Esophagus (tissue), 2 donors: ENCODE results near the gene PCNP. TPM values are rescaled to one million over a fixed set of nuclear protein-coding genes. Genes with fewer than 3 reads are reported as not detected.
"Not testable (repeated sequence)": the region's sequence is repeated elsewhere in the genome, so short reads cannot be mapped to it uniquely, and the experiment has no call there.

Source experiments
- H3K27ac ChIP-seq, 2 donors: one replicate each; pipeline ENCODE4 v1.5.1; 2013; ENCODE audit warnings: low read depth in 2 of 2, mild to moderate bottlenecking in 2 of 2, inconsistent platforms in 1 of 2, low read length in 1 of 2, moderate library complexity in 1 of 2
- H3K27me3 ChIP-seq, 2 donors: one replicate each; pipeline ENCODE4 v1.6.1; 2013; ENCODE audit warnings: low read length in 2 of 2, control low read depth in 1 of 2, mild to moderate bottlenecking in 1 of 2; ENCODE audit not compliant: insufficient read depth in 2 of 2, control insufficient read depth in 1 of 2
- H3K36me3 ChIP-seq, 2 donors: one replicate each; pipeline ENCODE4 v1.6.1; 2013; ENCODE audit warnings: low read length in 1 of 2; ENCODE audit not compliant: control insufficient read depth in 2 of 2, insufficient read depth in 2 of 2
- H3K4me1 ChIP-seq, 2 donors: one replicate each; pipeline ENCODE4 v1.6.1; 2013; ENCODE audit warnings: low read length in 1 of 2; ENCODE audit not compliant: control insufficient read depth in 2 of 2, insufficient read depth in 2 of 2
- H3K4me3 ChIP-seq, 2 donors: one replicate each; pipeline ENCODE4 v1.5.1; 2013; ENCODE audit warnings: low read length in 2 of 2, mild to moderate bottlenecking in 2 of 2, low read depth in 1 of 2, moderate library complexity in 1 of 2
- H3K9me3 ChIP-seq, 2 donors: one replicate each; pipeline ENCODE4 v1.6.1; 2013; ENCODE audit warnings: mild to moderate bottlenecking in 2 of 2, low read depth in 1 of 2, low read length in 1 of 2, moderate library complexity in 1 of 2; ENCODE audit not compliant: control insufficient read depth in 2 of 2, insufficient read depth in 1 of 2
- WGBS, 2 donors: extraction: QIAGEN DNeasy Blood & Tissue Kit; methylation state at CpG; one replicate each; pipeline ENCODE4 v1.1.7; 2013; 5-methylcytosine and 5-hydroxymethylcytosine counted together
- polyA plus RNA-seq, 2 donors: library from polyadenylated mRNA; stranded (reverse); fragments of 200-250 nt; gene quantifications; one replicate each; pipeline ENCODE4 v1.2.3, GENCODE V29; 2013
- donor health status: healthy with polysubstance abuse.
- donor health status: Bipolar disorder and iron deficiency.

PCNP gene
- polyA plus RNA-seq, 2 donors = 45.9 to 58.4 TPM

GRCh38 chr3:101605398-101605797, 31.4 kb downstream of the PCNP start:
- WGBS, 2 donors = 74 to 76% methylated on average over 10 of the region's 10 CpGs
- H3K9me3 ChIP-seq = not testable (repeated sequence)

GRCh38 chr3:101611023-101611422, 37.0 kb downstream of the PCNP start:
- H3K27ac ChIP-seq = no peak overlapping the region
- no peaks in the 10 kb centered on the region for H3K4me1 ChIP-seq
- H3K4me3 ChIP-seq = no peak overlapping the region
- no peaks in the 10 kb centered on the region for H3K9me3 ChIP-seq
- WGBS, 2 donors = 87 to 95% methylated on average over 2 of the region's 2 CpGs
- H3K36me3 ChIP-seq = no peaks in the 10 kb centered on the region
- H3K27me3 ChIP-seq = no peaks in the 10 kb centered on the region

More at GRCh38 chr3:101605398-101605797, 31.4 kb downstream of the PCNP start:
- H3K4me3 ChIP-seq, H3K27me3 ChIP-seq, H3K36me3 ChIP-seq, H3K27ac ChIP-seq, H3K4me1 ChIP-seq: not testable (repeated sequence)

- not testable (repeated sequence) for H3K27ac ChIP-seq, H3K27me3 ChIP-seq, H3K36me3 ChIP-seq, H3K4me1 ChIP-seq, H3K9me3 ChIP-seq, H3K4me3 ChIP-seq
- 65 to 72% methylated on average over 8 of the region's 9 CpGs for WGBS, 2 donors
Measured at GRCh38 chr3:101613014-101613413, 39.0 kb downstream of the PCNP start.

- Histone ChIP-seq H3K9me3 (no peaks in the 10 kb centered on the region), H3K4me3 (no peak overlapping the region), H3K27ac (no peak overlapping the region), H3K4me1 (no peaks in the 10 kb centered on the region), H3K36me3 (no peaks in the 10 kb centered on the region), H3K27me3 (no peaks in the 10 kb centered on the region)
- WGBS, 2 donors = 92 to 97% methylated on average over 6 of the region's 6 CpGs
Measured at GRCh38 chr3:101615525-101615924, 41.5 kb downstream of the PCNP start.

- no peak overlapping the region for H3K4me3 ChIP-seq
- no peaks in the 10 kb centered on the region for H3K27me3 ChIP-seq
- no peak overlapping the region for H3K27ac ChIP-seq
- WGBS, 2 donors = 79 to 81% methylated on average over 7 of the region's 7 CpGs
- H3K36me3 ChIP-seq = no peaks in the 10 kb centered on the region
- no peaks in the 10 kb centered on the region for H3K4me1 ChIP-seq
- H3K9me3 ChIP-seq = no peaks in the 10 kb centered on the region
Measured at GRCh38 chr3:101617478-101617877, 43.5 kb downstream of the PCNP start.

GRCh38 chr3:101618726-101619125, 44.7 kb downstream of the PCNP start:
- WGBS, 2 donors = 64 to 70% methylated on average over 1 of the region's 1 CpG
- H3K36me3 ChIP-seq = no peaks in the 10 kb centered on the region

GRCh38 chr3:101619734-101620133, 45.8 kb downstream of the PCNP start:
- WGBS, 2 donors = 93 to 95% methylated on average over 3 of the region's 3 CpGs
- H3K36me3 ChIP-seq = no peaks in the 10 kb centered on the region
- H3K4me1 ChIP-seq = no peaks in the 10 kb centered on the region

More at GRCh38 chr3:101618726-101619125, 44.7 kb downstream of the PCNP start:
- no peak overlapping the region for H3K4me3 ChIP-seq
- no peak overlapping the region for H3K27ac ChIP-seq
- H3K27me3 ChIP-seq = no peaks in the 10 kb centered on the region
- no peaks in the 10 kb centered on the region for H3K4me1 ChIP-seq
- no peaks in the 10 kb centered on the region for H3K9me3 ChIP-seq

GRCh38 chr3:101623656-101624055, 49.7 kb downstream of the PCNP start:
- 89 to 100% methylated on average over 1 of the region's 1 CpG for WGBS, 2 donors

More at GRCh38 chr3:101619734-101620133, 45.8 kb downstream of the PCNP start:
- no peak overlapping the region for H3K27ac ChIP-seq
- H3K27me3 ChIP-seq = no peaks in the 10 kb centered on the region
- H3K9me3 ChIP-seq = no peaks in the 10 kb centered on the region
- H3K4me3 ChIP-seq = no peak overlapping the region

GRCh38 chr3:101624857-101625256, 50.9 kb downstream of the PCNP start:
- Histone ChIP-seq H3K4me1 (no peaks in the 10 kb centered on the region), H3K36me3 (no peaks in the 10 kb centered on the region), H3K4me3 (no peak overlapping the region), H3K27me3 (no peaks in the 10 kb centered on the region), H3K27ac (no peak overlapping the region), H3K9me3 (no peaks in the 10 kb centered on the region)
- 89 to 90% methylated on average over 2 of the region's 2 CpGs for WGBS, 2 donors

More at GRCh38 chr3:101623656-101624055, 49.7 kb downstream of the PCNP start:
- Histone ChIP-seq H3K36me3 (no peaks in the 10 kb centered on the region), H3K9me3 (no peaks in the 10 kb centered on the region), H3K4me1 (no peaks in the 10 kb centered on the region), H3K27me3 (no peaks in the 10 kb centered on the region), H3K4me3 (no peak overlapping the region), H3K27ac (no peak overlapping the region)

GRCh38 chr3:101625879-101626278, 51.9 kb downstream of the PCNP start:
- 90 to 92% methylated on average over 2 of the region's 2 CpGs for WGBS, 2 donors
- H3K27me3 ChIP-seq = no peaks in the 10 kb centered on the region
- H3K36me3 ChIP-seq = no peaks in the 10 kb centered on the region
- H3K27ac ChIP-seq = no peak overlapping the region
- H3K4me3 ChIP-seq = no peak overlapping the region
- no peaks in the 10 kb centered on the region for H3K4me1 ChIP-seq
- H3K9me3 ChIP-seq = no peaks in the 10 kb centered on the region
